GM12878 (cell line): ENCODE measurements around the gene HNRNPH1.
"Not testable (repeated sequence)": the region's sequence is repeated elsewhere in the genome, so short reads cannot be mapped to it uniquely, and the experiment has no call there.

Experiments
- HCFC1 ChIP-seq: fragments of 150-350 bp; IDR thresholded peaks from 2 replicates; pipeline ENCODE4 v1.6.1; 2014; ENCODE audit warnings: low read length
- SIN3A ChIP-seq: IDR thresholded peaks from 2 replicates; pipeline ENCODE4 v1.6.1; 2012; ENCODE audit warnings: low read depth, low read length, improper control_type of control experiment
- TAF1 ChIP-seq: IDR thresholded peaks from 2 replicates; pipeline ENCODE4 v1.6.1; 2011; ENCODE audit warnings: mild to moderate bottlenecking, low read depth, low read length, borderline replicate concordance

DNA sequence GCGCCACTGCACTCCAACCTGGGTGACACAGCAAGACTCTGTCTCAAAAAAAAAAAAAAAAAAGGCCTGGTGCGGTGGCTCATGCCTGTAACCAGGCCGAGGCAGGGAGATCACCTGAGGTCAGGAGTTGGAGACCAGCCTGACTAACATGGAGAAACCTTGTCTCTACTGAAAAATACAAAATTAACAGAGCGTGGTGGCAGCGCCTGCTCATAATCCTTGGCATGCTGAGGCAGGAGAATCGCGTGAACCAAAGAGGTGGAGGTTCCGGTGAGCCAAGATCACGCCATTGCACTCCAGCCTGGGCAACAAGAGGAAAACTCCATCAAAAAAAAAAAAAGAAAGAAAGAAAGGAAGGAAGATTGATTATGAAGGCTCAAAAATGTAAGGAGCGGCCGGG is 15.8 kb upstream of the HNRNPH1 start:
- not testable (repeated sequence) for TF ChIP-seq SIN3A, TAF1, HCFC1
